ENCODE results near the gene DNAJA1.
"Not testable (repeated sequence)": the region's sequence is repeated elsewhere in the genome, so short reads cannot be mapped to it uniquely, and the experiment has no call there.

Gene DNAJA1

DNA sequence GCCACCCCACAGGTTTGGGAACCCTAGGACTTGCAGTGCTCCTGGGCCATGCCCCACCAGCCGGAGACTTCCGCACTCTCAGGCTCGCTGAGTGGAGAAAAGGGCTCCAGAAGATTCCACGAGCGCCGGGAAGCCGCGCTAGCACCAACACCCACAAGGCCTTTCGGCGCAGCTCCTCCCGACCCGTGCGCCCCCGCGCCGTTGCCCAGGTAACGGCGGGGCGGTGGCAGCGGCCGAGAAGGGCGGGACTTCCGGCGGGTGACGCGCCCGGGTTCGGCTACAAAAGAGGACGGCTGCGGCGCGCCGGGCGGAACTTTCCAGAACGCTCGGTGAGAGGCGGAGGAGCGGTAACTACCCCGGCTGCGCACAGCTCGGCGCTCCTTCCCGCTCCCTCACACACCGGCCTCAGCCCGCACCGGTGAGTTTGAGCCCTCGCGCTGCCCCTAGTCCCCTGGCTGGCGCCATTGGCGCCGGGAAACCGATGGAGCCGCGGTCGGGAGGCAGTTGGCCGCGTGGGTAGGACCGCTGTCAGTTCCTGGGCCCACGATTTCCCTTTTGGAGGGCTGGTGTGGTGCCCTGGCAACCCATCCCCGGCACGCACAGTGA lies at the start of gene DNAJA1:
Gene DNAJA1 (plus strand): TSS at position 308 of the 606 bp plus-strand sequence. CDS start 1,212 bp downstream, outside the sequence.
- peak; percentile 98 for DNase-seq (ENCODE audit: low spot score)

DNA sequence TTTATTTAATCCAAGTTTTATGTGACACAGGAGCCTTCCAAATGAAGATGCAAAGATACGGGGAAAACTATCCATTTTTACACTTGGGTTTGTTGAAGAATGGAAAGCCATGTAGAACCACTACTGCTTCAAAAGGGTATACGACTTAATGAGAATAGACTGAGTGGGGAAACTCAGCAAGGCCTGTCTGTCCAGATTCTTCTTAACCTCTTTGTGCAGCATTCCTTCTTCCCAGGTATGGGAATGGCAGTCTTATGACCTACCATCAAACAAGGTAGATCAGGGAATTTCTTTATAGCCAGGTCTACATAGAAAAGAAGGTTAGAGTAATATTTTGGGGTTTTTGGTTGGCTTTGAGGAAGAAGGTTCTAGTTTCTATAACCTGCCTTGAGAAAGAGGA lies 47.0 kb upstream of the DNAJA1 start:
- no peak for DNase-seq (ENCODE audit: low spot score)

DNA sequence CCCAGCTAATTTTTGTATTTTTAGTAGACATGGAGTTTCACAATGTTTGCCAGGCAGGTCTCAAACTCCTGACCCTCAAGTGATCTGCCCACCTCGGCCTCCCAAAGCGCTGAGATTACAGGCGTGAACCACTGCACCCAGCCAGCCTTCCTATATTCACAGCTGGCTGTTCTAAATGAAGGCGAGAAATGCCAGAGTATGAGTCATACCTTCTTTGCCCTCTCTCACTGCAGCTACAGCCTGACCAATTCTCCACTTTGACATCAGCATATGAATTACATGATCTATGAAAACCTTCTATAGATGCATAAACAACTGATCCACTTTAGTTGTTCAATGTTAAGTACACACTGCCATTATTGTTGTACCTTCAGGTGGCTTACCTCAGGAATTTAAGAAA lies 38.1 kb upstream of the DNAJA1 start:
- DNase-seq (ENCODE audit: low spot score), result no peak

DNA sequence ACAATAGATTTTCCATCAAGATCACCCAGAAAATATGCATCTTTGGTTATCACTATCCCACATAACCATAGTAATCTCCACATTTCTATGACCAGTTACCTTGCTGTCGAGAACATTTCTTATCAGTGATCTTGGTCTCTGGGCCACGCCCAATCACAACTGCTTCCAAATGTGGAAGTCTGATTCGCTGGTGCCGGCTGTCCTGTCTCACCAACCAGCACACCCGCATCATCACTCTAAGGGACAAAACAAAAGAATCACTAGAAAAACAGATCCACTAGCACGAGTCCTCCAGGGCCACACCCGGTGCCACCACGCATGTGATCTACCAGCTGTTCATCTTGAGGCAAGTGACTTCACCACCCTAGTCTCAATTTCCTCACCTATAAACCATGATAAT lies 35.4 kb upstream of the DNAJA1 start:
- no peak for DNase-seq (ENCODE audit: low spot score)

DNA sequence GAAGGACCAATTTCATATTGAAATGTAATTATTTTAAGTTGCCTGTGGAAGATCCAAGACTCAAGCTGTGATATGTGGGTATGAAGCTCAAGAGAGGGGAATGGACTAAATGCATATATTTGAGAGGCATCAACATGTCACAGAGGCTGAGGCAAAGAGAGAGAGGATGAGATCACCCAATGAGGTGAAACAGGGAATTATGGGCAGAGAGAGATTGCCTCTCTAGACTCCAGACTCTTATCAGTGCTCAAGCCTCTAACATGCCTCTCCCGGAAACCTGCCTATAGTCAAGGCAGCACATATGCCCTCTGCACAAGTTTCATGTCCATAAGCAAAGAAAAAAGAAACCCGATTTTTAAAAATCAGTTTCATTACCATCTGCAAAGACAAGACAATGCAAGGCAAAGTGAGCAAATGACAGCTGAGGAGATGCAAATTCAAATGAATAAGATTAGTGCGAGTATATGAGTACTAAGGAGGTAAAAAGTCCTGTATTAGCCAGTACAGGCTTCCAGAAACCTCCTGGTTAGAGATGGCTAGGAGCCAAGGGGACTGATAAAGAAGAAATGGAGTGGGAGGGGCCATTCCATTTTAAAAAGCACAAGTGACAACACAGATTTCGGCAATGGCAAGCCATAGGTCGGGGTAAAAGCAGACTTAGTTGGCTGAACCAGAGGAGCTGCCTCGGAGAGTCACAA lies 33.0 kb upstream of the DNAJA1 start:
- no peak for DNase-seq (ENCODE audit: low spot score)

DNA sequence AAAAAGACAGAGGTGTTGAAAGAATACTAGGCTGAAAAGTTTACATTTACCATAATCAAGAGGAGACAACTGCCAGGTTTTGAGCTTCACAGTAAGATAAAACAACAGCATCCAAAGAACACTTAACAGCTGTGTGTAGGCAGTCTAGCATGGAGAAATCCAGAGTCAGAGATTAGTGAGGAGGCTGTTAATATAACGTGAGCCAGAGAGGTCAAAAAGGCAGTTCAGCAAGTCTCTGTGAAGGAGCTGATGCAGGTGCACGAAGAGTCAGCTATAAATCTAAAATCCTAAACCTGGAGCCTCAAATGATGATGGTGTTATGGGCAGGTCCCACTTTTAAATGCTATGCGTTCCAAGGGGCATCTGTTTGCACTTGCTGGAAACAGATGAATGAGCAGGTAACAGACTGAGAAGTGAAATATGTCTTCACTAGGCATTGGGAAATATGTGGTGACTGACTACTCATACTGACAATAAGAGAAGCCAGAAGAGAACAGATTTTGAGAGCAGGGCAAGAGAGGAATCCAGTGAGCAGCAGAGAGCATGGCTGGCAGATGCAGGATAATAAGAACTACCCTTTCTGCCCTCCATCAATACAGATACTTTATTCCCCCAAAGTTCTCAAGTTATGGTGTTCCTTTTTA lies 32.4 kb upstream of the DNAJA1 start:
- DNase-seq (ENCODE audit: low spot score), result no peak

DNA sequence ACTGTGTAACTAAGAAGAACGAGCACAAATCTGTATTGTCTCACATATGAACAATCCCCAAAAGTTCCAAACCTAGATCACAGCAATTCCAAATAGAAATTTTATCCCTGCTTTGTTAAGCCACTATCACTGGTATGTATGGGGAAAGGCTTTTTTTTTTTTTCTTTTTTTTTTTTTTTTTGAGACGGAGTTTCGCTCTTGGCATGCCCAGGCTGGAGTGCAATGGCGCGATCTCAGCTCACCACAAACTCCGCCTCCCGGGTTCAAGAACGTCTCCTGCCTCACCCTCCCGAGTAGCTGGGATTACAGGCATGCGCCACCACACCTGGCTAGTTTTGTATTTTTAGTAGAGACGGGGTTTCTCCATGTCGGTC lies 24.4 kb upstream of the DNAJA1 start:
- not testable (repeated sequence) for DNase-seq (ENCODE audit: low spot score)

DNA sequence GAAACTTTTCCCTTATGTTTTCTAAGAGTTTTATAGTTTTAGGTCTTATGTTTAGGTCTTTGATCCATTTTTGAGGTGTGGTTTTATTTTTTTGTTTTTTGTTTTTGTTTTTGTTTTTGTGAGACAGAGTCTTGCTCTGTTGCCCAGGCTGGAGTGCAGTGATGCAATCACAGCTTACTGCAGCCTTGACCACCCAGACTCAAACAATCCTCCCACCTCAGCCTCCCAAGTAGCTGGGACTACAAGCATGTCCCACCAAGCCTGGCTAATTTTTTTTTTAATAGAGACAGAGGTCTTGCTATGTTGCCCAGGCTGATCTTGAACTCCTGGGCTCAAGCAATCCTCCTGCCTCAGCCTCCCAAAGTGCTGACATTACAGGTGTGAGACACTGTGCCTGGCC lies 19.7 kb upstream of the DNAJA1 start:
- DNase-seq (ENCODE audit: low spot score), result not testable (repeated sequence)

DNA sequence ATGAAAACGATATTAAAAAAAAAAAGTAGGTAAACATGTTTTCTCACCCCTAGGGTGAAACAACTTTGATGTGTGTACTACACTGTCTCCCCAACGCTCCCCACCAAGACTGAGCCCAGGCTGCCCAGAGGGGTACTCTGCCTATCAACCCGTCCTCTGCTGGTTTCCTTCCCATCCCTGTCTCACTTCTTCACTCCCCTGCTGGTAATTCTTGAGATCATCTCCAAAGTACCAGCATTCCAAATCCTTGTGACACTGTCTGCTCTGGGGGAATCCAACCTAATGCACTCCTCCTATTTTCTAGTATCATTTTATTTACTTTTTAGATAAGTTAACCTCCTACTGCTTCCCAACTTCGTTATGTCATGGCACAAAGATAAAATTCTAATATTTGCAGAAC lies 17.3 kb upstream of the DNAJA1 start:
- DNase-seq (ENCODE audit: low spot score), result no peak

DNA sequence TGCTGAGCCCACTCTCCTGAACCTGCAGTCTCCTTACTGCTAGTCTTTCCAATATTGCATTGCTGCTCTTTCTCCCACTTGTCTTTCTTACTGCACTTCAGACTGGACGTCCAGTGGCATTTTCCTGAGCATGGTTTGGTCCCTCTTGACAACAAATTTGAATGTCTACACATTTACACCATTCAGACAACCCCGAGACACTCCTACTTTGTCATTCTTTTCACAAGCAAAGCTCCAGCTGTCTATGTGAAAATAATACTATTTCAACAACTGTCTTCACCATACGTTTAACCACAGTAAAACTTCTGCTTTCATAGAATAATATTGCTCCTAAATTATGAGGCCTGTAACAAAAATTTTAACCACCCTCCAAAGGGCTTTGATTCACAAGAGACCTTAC lies 13.2 kb upstream of the DNAJA1 start:
- no peak for DNase-seq (ENCODE audit: low spot score)

DNA sequence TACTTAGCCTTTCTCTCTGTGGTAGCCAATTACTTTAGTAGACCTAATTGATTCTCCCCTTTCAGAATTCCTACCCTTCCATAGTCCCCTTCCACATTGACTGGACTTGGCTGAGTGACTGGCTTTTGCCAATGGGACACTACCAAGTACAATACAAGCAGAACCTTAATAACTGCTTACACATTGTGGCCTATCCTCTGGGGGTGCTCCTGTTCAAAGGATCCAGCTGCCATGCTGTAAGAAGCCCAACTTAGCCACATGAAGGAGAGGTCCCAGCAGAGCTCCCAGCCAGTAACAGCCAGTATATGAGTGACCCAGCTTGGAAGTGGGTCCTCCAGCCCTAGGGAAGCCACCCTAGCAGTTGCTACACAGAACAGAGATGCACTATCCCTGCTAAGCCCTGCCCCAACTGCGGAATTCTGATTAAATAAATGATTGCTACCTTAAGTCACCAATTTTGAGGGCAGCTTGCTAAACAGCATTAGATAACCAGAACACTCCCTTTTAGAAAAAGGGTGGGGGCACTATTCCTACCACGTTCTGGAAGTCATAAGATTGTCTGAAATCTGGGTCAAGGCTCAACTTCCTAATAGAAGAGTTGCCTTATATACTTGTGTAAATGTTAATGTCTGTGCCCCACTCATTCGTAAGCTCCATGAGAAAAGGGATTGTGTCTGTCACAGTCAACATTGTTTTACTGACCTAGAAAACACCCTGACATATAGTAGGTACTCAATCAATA lies 12.6 kb upstream of the DNAJA1 start:
- no peak for DNase-seq (ENCODE audit: low spot score)

DNA sequence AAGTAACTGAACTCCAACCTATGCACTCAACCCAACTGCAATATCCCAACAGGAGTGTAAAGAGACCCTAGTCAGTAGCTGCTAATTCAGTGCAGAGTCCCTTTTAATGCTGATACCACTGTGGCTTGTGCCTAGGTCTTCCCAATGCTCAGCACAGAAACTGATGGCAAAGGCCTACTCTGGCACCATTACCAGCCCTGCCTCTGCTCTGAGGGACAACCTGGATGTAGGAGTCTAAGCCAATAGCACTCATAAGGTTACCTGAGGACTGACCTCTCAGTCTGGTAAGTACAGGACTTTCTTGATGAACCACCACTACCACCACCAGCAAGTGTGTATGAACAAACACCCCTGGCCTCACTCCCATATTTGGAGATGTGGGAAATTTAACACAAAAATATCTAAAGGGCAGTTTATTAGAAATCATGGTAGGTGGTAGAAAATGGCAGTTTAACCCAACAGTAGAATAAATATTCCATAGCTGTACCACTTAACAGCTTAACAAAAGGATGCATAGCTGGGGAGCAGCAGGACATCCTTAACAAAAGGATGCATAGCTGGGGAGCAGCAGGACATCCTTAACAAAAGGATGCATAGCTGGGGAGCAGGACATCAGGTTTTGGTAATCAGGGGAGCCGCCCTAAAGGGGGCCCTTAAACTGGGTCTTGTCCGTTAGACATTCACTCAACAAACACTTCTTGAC lies 11.0 kb upstream of the DNAJA1 start:
- no peak for DNase-seq (ENCODE audit: low spot score)

DNA sequence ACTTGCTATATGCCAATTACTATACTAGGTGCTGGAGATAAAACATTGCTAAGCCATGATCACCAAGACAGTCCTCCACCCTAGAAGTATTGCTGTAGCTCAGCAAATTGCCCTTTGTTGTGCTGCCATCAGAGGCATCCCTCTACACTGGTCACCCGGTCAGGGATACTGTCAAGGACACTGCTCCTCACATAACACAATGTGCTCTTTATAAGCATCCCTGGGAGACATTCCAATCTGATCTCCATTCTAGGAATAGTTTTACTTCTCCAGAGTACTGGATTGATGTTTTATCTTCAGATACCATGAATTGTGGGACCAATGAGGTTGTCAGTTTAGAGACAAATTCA lies 10.4 kb upstream of the DNAJA1 start:
- DNase-seq (ENCODE audit: low spot score), result no peak

DNA sequence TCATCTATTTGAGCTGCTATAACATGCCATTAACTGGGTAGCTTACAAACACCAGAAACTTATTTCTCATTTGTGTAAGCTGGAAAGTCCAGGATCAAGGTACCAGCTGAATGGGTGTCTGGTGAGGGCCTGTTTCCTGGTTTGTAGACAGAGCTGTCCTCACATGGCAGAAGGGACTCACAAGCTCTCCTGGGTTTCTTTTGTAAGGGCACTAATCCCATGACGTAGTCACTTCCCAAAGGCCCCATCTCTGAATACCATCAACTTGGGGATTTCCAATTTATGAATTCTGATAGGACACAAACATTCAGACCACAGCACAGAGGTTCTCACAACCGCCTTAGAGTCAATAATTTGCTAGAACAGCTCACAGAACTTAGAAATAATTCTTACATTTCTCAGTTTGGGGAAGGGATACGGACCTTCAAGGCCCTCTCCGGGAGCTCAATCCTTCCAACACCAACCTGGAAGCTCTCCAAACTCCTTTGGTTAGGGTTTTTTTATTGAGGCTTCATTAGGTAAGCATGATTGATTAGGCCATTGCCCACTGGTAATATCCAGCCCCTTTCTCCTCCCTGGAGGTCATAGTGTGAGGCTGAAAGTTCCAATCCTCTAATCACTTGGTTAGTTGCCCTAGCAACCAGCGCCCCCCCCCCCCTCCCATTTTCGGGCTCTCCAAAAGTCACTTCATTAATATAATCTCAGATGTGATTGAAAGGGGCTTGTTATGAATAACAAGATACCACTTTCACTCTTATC lies 7.6 kb upstream of the DNAJA1 start:
- DNase-seq (ENCODE audit: low spot score), result no peak

DNA sequence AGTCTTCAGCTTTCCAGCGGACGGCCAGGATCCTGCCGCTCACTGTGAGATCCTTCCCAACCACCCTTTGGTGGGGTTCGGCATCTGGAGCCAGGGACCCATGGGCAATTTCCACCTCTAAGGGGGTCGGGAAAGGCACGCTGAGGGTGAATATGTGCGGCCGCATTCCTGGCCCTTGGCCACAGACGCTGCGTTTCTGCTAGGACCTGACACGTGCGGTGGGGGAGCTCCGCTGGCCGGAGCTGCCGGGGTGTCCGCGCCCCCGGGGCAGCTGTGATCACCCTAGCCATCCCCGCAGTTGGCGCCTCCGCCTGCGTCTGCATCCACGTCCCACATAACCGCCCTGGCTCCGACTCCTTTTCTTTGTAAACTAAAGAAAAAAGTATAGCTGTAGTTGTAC lies 5.3 kb upstream of the DNAJA1 start:
- DNase-seq (ENCODE audit: low spot score), result no peak

DNA sequence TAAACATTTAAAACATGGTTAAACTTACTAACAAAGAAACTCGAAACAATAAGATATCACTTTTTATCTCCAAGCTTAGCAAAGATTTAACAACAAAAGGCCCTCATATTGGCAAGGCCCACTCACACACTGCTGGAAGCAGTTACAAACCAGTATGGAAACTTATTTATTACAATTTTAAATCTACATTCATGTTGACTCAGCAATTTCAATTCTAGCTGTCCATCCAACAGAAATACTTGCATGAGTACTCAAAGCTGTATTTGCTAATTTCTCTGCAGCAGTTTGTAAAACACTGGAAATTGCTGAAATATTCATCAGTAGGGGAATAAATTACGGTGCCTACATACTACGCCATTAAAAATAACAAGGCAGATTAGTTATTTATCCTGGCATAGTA lies 2.8 kb upstream of the DNAJA1 start:
- DNase-seq (ENCODE audit: low spot score), result no peak

DNA sequence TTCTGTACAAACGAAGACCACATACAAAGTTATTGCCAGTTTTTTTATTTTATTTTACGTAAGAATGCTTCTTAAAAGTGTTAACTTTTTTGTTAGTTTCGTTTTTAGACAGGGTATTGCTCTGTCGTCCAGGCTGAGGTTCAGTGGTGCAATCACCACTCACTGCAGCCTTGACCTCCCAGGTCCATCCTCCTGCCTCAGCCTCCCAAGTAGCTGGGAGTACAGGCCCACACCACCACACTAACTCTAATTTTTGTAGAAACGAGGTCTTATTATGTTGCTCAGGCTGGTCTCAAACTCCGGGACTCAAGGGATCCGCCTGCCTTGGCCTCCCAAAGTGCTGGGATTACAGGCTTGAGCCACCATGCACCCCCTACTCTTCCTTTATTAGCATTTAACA lies 2.3 kb upstream of the DNAJA1 start:
- DNase-seq (ENCODE audit: low spot score), result no peak

DNA sequence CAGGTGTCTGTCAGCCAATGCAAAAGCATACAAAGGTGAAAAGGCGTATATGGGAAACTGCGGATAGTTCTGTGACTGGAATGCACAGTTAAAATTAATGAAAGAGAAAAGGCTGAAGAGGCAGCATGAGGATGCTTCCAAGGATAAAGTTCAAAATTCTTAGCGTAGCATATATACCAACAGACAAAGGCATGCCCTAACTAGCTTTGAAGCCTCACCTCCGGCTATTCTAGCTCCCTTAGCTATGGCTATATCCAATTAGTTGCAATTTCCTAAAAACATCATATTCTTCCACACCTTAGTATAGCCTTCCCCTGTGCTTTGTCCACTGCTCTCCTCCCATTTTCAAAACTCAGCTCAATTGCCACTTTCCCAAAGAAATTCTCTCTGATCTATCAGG lies 1.4 kb upstream of the DNAJA1 start:
- no peak for DNase-seq (ENCODE audit: low spot score)

DNA sequence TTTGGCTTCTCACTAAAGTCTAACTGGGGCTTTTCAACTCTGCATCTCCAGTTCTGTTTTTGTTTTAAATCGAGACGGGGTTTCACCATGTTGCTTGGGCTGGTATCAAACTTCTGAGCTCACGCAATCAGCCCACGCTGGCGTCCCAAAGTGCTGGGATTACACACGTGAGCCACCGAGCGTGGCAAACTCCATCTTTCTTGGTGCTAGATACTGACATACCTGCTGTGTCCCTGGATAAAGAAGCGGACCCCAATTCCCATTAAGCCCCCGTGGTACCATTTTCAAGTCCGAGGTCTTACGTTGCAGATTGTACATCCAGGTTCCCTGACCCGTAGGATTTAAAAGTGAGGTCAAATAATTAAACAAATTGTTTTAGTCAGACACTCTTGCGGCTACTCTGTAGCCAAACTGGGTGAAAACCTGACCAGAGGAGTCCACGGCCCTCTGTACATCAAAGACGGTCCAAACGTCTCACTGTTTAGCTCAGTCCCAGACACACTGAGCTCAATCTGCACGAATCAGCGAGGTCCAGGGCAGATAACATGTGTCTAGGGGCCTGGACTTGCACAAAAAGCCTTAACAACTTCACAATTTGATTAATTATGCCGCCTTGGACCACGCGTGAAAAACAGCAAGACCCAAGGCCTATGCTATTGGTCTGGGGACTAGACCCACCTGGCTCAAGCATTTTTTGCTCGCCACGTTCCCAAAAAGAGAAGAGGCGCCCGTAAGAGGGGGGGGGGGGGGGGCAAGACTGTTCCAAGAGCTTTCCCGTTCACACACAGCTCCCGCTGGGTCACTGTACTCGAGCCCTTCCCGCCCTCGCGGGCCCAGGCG lies 727 bp upstream of the DNAJA1 start:
- DNase-seq (ENCODE audit: low spot score), result no peak

DNA sequence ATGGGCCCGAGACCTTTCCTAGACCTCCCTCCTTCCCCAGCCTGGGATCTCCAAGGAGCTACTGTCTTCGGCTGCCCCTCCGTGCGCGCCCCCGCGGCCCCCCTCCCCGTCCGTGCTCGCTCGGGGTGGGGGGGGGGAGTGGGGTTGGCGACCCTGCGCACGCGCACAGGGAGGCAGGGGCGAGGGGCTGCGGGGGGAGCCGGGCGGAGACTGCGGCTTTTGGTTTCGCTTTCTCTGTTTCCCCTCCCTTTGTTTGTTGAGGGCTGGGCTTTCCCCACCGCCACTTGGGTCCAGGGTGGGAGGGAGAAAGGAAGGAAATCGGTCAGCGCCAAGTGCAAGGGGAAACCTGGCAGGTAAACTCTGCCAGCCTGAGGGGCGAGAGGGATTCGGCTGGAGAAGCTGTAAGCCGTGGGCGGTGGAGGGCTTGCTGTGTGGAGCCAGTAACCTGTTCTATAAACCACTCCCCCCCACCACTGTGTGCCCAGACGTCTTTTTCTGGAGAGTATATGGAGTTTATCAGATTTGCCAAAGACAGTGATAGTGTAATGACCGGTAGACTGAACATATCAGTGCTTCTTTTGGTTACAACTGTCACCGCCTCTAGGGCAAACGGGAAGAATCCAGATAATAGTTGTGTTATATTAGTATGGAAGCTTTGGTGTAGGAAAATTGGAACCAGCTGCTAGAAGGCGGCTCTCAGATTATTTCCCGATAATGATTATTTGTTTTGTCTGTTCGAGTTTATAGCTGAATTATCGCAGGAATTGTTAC lies 684 bp downstream of the DNAJA1 start:
- DNase-seq (ENCODE audit: low spot score), result peak; percentile 92
